IgD-negative memory B cell (primary cell): ENCODE measurements around the gene PEX19. TPM values are rescaled to one million over a fixed set of nuclear protein-coding genes. Genes with fewer than 3 reads are reported as not detected.

ENCODE experiments used
- H3K27ac Mint-ChIP-seq, 3 donors: one replicate each; pipeline ENCODE4 v1.8.0; 2020 to 2022; ENCODE audit warnings: mild to moderate bottlenecking in 3 of 3, mixed read lengths in 3 of 3, moderate library complexity in 1 of 3
- H3K27me3 Mint-ChIP-seq: one replicate; pipeline ENCODE4 v1.8.0; 2021; ENCODE audit warnings: mixed read lengths
- H3K36me3 Mint-ChIP-seq: one replicate; pipeline ENCODE4 v1.8.0; 2020; ENCODE audit warnings: mild to moderate bottlenecking, mixed read lengths
- H3K4me1 Mint-ChIP-seq, 3 donors: one replicate each; pipeline ENCODE4 v1.8.0; 2020 to 2022; ENCODE audit warnings: mixed read lengths in 3 of 3, mild to moderate bottlenecking in 1 of 3
- H3K4me3 Mint-ChIP-seq, 4 donors: one replicate each; pipeline ENCODE4 v1.8.0; 2020 to 2022; ENCODE audit warnings: mild to moderate bottlenecking in 4 of 4, mixed read lengths in 4 of 4, moderate library complexity in 3 of 4
- H3K9me3 Mint-ChIP-seq, 3 donors: one replicate each; pipeline ENCODE4 v1.8.0; 2020 to 2021; ENCODE audit warnings: mixed read lengths in 3 of 3, mild to moderate bottlenecking in 1 of 3
- polyA plus RNA-seq: library from polyadenylated mRNA; unstranded; fragments of 300-500 nt; fragmentation: Illumina TruSeq; gene quantifications from one replicate; pipeline ENCODE4 v1.2.3, GENCODE V29; 2021

The PEX19 gene
- 37.8 TPM for polyA plus RNA-seq

GRCh38 chr1:160284782-160285344, at the start of gene PEX19:
Gene PEX19 (minus strand): TSS chr1:160285133. CDS start chr1:160285124, 9 bp downstream.
- H3K4me3 Mint-ChIP-seq = peak within 1 kb of the TSS; percentile 87 to 98 (median 96)
- H3K27me3 Mint-ChIP-seq = no peaks in the 10 kb centered on the region
- H3K9me3 Mint-ChIP-seq = no peaks in the 10 kb centered on the region
- H3K27ac Mint-ChIP-seq = peak within 1 kb of the TSS; percentile 91 to 97 (median 97)
- peaks cover 2% of the 10 kb centered on the region for H3K36me3 Mint-ChIP-seq
- H3K4me1 Mint-ChIP-seq = peaks cover 16 to 20% (median 20%) of the 10 kb centered on the region in 3 donors

- no peaks in the 10 kb centered on the region for H3K27me3 Mint-ChIP-seq
- H3K27ac Mint-ChIP-seq = no peak overlapping the region
- peaks cover 1 to 4% (median 4%) of the 10 kb centered on the region in 3 donors for H3K4me1 Mint-ChIP-seq
- no peaks in the 10 kb centered on the region for H3K9me3 Mint-ChIP-seq
- H3K4me3 Mint-ChIP-seq = no peak overlapping the region
- no peaks in the 10 kb centered on the region for H3K36me3 Mint-ChIP-seq
These were observed 47.6 kb upstream of the PEX19 start for GRCh38 chr1:160332516-160332915.

GRCh38 chr1:160330119-160330518, 45.2 kb upstream of the PEX19 start:
- no peaks in the 10 kb centered on the region for H3K36me3 Mint-ChIP-seq
- no peak overlapping the region for H3K4me3 Mint-ChIP-seq
- no peak overlapping the region for H3K27ac Mint-ChIP-seq
- H3K27me3 Mint-ChIP-seq = no peaks in the 10 kb centered on the region
- no peaks in the 10 kb centered on the region for H3K9me3 Mint-ChIP-seq
- H3K4me1 Mint-ChIP-seq = peaks cover 1 to 4% (median 4%) of the 10 kb centered on the region in 3 donors

- Mint-ChIP-seq H3K4me3 (no peak overlapping the region), H3K27me3 (no peaks in the 10 kb centered on the region), H3K27ac (peak overlapping the region in 1 of 3 donors; percentile 21), H3K4me1 (peaks cover 1 to 4% (median 4%) of the 10 kb centered on the region in 3 donors), H3K36me3 (no peaks in the 10 kb centered on the region), H3K9me3 (no peaks in the 10 kb centered on the region)
These were observed 43.3 kb upstream of the PEX19 start for GRCh38 chr1:160328184-160328583.

GRCh38 chr1:160326418-160326817, 41.5 kb upstream of the PEX19 start:
- Mint-ChIP-seq H3K27ac (no peak overlapping the region), H3K36me3 (no peaks in the 10 kb centered on the region), H3K4me1 (peaks cover 1 to 9% (median 4%) of the 10 kb centered on the region in 3 donors), H3K27me3 (no peaks in the 10 kb centered on the region), H3K4me3 (no peak overlapping the region), H3K9me3 (no peaks in the 10 kb centered on the region)

GRCh38 chr1:160325252-160325651, 40.3 kb upstream of the PEX19 start:
- Mint-ChIP-seq H3K9me3 (no peaks in the 10 kb centered on the region), H3K36me3 (peaks cover 2% of the 10 kb centered on the region), H3K4me3 (no peak overlapping the region), H3K27me3 (no peaks in the 10 kb centered on the region), H3K4me1 (peaks cover under 1 to 13% (median 4%) of the 10 kb centered on the region in 3 donors), H3K27ac (no peak overlapping the region)

GRCh38 chr1:160322831-160323230, 37.9 kb upstream of the PEX19 start:
- Mint-ChIP-seq H3K27me3 (no peaks in the 10 kb centered on the region), H3K4me3 (no peak overlapping the region), H3K4me1 (peaks cover 2 to 19% (median 9%) of the 10 kb centered on the region in 3 donors), H3K9me3 (peaks cover 0 to 1% (median 0%) of the 10 kb centered on the region in 3 donors), H3K36me3 (peaks cover 6% of the 10 kb centered on the region), H3K27ac (no peak overlapping the region)

GRCh38 chr1:160315359-160315758, 30.4 kb upstream of the PEX19 start:
- H3K27me3 Mint-ChIP-seq = no peaks in the 10 kb centered on the region
- H3K4me1 Mint-ChIP-seq = peaks cover 10 to 22% (median 12%) of the 10 kb centered on the region in 3 donors
- H3K9me3 Mint-ChIP-seq = peaks cover 5 to 13% (median 7%) of the 10 kb centered on the region in 3 donors
- H3K4me3 Mint-ChIP-seq = peak overlapping the region in 1 of 4 donors; percentile 22
- peaks cover 29% of the 10 kb centered on the region for H3K36me3 Mint-ChIP-seq
- H3K27ac Mint-ChIP-seq = peak overlapping the region in 1 of 3 donors; percentile 77

GRCh38 chr1:160309571-160309970, 24.6 kb upstream of the PEX19 start:
- Mint-ChIP-seq H3K4me3 (peak overlapping the region in 1 of 4 donors; percentile 6), H3K4me1 (peaks cover 26 to 50% (median 35%) of the 10 kb centered on the region in 3 donors), H3K27me3 (no peaks in the 10 kb centered on the region), H3K36me3 (peaks cover 15% of the 10 kb centered on the region), H3K9me3 (no peaks in the 10 kb centered on the region), H3K27ac (peak overlapping the region in 2 of 3 donors; percentile 40 to 86)

- peak overlapping the region in 2 of 3 donors; percentile 40 to 53 for H3K27ac Mint-ChIP-seq
- H3K27me3 Mint-ChIP-seq = no peaks in the 10 kb centered on the region
- peak overlapping the region in 2 of 4 donors; percentile 6 to 12 for H3K4me3 Mint-ChIP-seq
- peaks cover 15% of the 10 kb centered on the region for H3K36me3 Mint-ChIP-seq
- no peaks in the 10 kb centered on the region for H3K9me3 Mint-ChIP-seq
- peaks cover 26 to 50% (median 35%) of the 10 kb centered on the region in 3 donors for H3K4me1 Mint-ChIP-seq
These were observed 24.2 kb upstream of the PEX19 start for GRCh38 chr1:160309185-160309557.

GRCh38 chr1:160308451-160309184, 23.7 kb upstream of the PEX19 start:
- H3K27me3 Mint-ChIP-seq = no peaks in the 10 kb centered on the region
- H3K27ac Mint-ChIP-seq = peak overlapping the region; percentile 33 to 87 (median 61)
- H3K36me3 Mint-ChIP-seq = peaks cover 13% of the 10 kb centered on the region
- H3K9me3 Mint-ChIP-seq = no peaks in the 10 kb centered on the region
- peaks cover 25 to 50% (median 35%) of the 10 kb centered on the region in 3 donors for H3K4me1 Mint-ChIP-seq
- H3K4me3 Mint-ChIP-seq = peak overlapping the region in 3 of 4 donors; percentile 12 to 47 (median 43)

GRCh38 chr1:160307118-160307791, 22.3 kb upstream of the PEX19 start:
- H3K9me3 Mint-ChIP-seq = no peaks in the 10 kb centered on the region
- no peaks in the 10 kb centered on the region for H3K27me3 Mint-ChIP-seq
- peaks cover 12% of the 10 kb centered on the region for H3K36me3 Mint-ChIP-seq
- peak overlapping the region; percentile 69 to 97 (median 97) for H3K27ac Mint-ChIP-seq
- H3K4me1 Mint-ChIP-seq = peaks cover 25 to 42% (median 35%) of the 10 kb centered on the region in 3 donors
- H3K4me3 Mint-ChIP-seq = peak overlapping the region; percentile 39 to 90 (median 72)

GRCh38 chr1:160300173-160300572, 15.2 kb upstream of the PEX19 start:
- no peak overlapping the region for H3K27ac Mint-ChIP-seq

GRCh38 chr1:160296036-160296435, 11.1 kb upstream of the PEX19 start:
- no peak overlapping the region for H3K4me3 Mint-ChIP-seq
- H3K36me3 Mint-ChIP-seq = peaks cover 5% of the 10 kb centered on the region
- H3K4me1 Mint-ChIP-seq = peaks cover 3 to 5% (median 4%) of the 10 kb centered on the region in 3 donors
- H3K27ac Mint-ChIP-seq = no peak overlapping the region
- H3K27me3 Mint-ChIP-seq = no peaks in the 10 kb centered on the region
- H3K9me3 Mint-ChIP-seq = no peaks in the 10 kb centered on the region

More at GRCh38 chr1:160300173-160300572, 15.2 kb upstream of the PEX19 start:
- H3K36me3 Mint-ChIP-seq = peaks cover 8% of the 10 kb centered on the region
- no peaks in the 10 kb centered on the region for H3K9me3 Mint-ChIP-seq
- H3K4me1 Mint-ChIP-seq = no peaks in the 10 kb centered on the region
- no peaks in the 10 kb centered on the region for H3K27me3 Mint-ChIP-seq
- no peak overlapping the region for H3K4me3 Mint-ChIP-seq
